ENCODE measurements around the gene CYP2A7.
A peak's percentile ranks its signal among the peaks of the same experiment; 100 is the strongest.
"Not testable (repeated sequence)": the region's sequence is repeated elsewhere in the genome, so short reads cannot be mapped to it uniquely, and the experiment has no call there.

The CYP2A7 gene

GRCh38 chr19:40882062-40882461, at the start of gene CYP2A7:
Gene CYP2A7 (minus strand): TSS chr19:40882231. CDS start chr19:40882210, 21 bp downstream.
- not testable (repeated sequence) for DNase-seq

DNA sequence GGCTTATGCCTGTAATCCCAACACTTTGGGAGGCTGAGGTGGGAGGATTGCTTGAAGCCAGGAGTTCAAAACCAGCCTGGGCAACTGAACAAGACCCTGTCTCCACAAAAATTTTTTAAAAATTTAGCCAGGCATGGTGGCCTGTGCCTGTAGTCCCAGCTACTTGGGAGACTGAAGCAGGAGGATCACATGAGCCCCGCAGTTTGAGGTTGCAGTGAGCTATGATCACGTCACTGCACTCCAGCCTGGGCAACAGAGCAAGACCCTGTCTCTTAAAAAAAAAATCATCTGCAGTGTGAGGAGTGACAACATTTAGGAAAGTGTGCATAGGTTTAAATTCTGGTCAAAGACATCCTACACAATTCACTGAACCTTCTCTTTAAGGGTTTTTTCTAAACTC, 48.8 kb upstream of the CYP2A7 start:
- not testable (repeated sequence) for DNase-seq

- not testable (repeated sequence) for DNase-seq
Measured at GRCh38 chr19:40929942-40930341, 47.9 kb upstream of the CYP2A7 start.

- DNase-seq = no peak
Measured at GRCh38 chr19:40928850-40929249, 46.8 kb upstream of the CYP2A7 start.

DNA sequence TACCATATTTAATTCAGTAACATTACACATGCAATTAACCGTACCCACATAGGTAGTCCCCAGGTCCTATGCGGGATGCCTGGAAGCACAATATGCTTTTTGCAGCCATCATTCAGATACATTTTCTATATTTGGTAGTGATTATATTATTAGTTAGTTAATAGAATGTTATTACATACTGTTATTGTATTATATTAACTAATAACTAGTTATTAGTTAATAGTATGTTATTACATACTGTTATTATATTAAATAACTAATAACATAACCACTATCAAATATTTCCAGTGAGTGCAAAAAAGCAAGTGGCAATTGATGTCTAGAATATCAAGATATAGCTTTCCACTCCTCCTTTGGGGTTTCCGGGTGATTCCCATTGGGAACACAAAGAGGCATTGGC, 45.5 kb upstream of the CYP2A7 start:
- no peak for DNase-seq

- not testable (repeated sequence) for DNase-seq
Measured at GRCh38 chr19:40926276-40926675, 44.2 kb upstream of the CYP2A7 start.

DNA sequence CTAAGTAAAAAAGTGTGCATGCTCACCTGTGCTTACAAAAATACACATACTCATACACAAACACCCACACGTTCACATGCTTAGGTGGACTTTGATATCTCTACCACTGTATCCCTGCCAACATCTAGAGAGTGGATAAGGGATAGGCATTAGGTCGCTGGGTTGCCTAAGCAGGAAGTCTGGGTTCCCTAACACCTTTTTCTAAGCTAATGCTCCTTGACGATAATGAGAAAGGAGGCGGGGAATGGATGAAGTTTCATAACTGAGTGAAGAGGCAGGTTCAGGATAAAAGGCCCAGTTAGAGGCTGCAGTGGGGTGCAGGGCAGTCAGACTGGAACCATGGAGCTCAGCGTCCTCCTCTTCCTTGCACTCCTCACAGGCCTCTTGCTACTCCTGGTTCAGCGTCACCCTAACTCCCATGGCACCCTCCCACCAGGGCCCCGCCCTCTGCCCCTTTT, 41.9 kb upstream of the CYP2A7 start:
- no peak for DNase-seq

DNA sequence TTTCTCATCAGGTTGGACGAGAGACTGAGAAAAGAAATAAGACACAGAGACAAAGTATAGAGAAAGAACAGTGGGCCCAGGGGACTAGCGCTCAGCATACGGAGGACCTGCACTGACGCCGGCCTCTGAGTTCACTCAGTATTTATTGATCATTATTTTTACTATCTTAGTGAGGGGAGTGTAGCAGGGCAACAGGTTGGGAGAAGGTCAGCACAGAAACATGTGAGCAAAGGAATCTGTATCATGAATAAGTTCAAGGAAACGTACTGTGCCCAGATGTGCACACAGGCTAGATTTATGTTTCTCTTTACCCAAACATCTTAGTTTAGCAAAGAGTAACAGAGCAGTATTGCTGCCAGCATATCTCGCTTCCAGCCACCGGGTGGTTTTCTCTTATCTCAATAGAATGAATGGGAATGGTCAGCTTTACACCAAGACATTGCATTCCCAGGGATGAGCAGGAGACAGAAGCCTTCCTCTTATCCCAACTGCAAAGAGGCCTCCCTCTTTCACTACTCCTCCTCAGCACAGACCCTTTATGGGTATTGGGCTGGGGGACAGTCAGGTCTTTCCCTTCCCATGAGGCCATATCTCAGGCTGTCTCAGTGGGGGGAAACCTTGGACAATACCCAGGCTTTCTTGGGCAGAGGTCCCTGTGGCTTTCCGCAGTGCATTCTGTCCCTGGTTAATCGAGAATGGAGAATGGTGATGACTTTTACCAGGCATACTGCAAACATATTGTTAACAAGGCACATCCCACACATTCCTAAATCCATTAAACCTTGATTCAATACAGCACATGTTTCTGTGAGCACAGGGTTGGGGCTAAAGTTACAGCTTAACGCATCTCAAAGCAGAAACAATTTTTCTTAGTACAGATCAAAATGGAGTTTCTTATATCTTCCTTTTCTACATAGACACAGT, 40.5 kb upstream of the CYP2A7 start:
- DNase-seq = not testable (repeated sequence)

GRCh38 chr19:40921005-40921897, 39.2 kb upstream of the CYP2A7 start:
- DNase-seq = no peak

DNA sequence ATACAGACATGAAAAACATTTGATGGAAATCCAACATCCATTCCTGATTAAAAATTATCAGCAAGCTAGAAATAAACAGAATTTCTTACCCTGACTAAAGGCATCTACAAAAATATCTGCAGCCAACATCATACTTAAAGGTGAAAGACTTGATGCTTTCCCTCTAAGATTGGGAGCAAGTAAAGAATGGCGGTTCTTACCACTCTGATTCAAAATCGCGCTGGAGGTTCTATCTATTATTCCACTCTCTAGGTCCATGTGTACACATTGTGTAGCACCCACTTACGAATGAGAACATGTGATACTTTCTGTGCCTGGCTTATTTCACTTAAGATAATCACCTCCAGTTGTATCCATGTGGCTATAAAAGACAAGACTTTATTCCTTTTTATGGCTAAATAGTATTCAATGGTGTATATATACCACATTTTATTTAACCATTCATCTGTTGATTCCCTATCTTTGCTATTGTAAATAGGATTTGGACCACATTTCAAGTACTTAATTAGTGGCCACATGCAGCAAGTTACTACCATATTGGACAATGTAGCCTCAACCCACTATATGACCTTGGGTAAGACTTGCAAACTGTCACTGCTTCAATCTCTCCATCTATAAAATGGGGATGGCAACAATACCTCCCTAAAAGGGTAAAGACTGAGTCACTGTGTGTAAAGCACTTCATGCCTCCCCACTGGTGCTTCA, 38.4 kb upstream of the CYP2A7 start:
- no peak for DNase-seq

DNA sequence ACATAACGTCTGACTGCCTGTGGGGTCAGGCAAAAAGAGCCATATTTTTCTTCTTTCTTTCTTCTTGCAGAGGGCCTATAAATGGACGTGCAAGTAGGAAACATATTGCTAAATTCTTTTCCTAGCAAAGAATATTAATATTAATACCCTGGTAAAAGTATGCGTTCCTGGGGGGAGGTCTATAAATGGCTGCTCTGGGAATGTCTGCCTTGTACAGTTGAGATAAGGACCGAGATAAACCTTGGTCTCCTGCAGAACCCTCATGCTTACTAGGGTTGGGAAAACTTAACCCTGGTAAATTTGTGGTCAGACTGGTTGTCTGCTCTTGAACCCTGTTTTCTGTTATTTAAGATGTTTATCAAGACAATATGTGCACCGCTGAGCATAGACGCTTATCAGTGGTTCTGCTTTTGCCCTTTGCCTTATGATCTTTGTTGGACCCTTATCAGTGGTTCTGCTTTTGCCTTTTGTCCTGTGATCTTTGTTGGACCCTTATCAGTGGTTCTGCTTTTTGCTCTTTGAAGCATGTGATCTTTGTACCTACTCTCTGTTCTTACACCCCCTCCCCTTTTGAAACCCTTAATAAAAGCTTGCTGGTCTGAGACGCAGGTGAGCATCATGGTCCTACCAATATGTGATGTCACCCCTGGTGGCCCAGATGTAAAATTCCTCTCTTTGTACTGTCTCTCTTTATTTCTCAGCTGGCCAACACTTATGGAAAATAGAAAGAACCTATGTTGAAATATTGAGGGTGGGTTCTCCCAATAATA, 37.7 kb upstream of the CYP2A7 start:
- DNase-seq = not testable (repeated sequence)

- not testable (repeated sequence) for DNase-seq
Measured at GRCh38 chr19:40918303-40918702, 36.3 kb upstream of the CYP2A7 start.

DNA sequence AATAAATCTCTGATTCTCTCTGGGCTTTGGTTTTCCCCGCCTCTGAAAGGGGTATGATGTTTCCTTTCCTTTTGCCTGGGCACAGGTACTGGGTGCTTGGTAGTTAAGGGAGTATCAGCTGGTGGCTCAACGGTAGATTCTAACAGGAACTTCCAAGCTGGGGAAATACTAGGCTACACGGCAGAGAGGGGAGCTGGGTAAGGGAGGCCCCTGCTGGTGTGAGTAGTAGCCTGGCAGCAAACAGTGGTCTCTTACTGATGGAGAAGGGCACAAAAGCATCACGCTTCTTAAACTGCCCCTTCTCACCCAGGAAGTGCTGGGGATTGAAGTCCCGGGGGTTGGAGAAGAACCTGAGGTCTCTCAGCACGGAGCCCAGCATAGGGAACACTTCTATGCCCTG, 26.9 kb upstream of the CYP2A7 start:
- no peak for DNase-seq

DNA sequence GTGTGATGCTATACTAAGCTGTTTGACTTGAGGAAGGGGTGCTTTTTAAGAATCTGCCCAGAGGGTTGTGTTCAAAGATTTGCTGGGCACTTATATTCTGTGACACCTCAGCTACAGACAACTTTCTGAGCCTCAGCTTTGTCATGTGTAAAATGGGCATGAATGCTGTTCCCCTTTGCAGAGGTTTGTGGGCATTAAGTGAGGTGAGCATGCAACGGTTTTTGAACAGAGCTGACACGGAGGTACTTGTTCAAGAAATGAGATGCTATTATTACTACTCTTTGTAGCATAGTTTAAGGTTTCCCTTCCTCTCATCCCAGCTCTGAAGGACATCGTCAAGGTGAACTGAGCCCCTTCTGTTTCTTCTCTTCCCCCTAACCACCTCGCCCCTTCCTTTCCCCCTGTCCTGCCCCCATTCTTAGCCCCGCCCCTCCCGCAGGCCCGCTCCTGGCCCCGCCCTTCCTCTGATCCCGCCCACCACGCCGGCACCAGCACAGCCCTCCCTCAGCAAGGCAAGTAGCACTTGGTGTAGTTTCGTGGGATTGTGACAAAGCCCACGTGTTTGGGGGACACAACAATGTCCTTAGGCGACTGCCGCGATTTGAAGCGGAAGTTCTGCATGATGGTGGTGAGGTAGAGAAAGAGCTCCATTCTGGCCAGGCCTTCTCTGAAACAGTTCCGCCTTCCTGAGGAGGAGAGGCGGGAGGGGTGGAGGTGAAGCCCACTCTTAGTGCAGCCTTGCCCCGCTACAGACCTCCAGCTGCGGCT, 26.1 kb upstream of the CYP2A7 start:
- peak; percentile 46 for DNase-seq

GRCh38 chr19:40906512-40906911, 24.5 kb upstream of the CYP2A7 start:
- no peak for DNase-seq

- DNase-seq = not testable (repeated sequence)
Measured at GRCh38 chr19:40904673-40905156, 22.7 kb upstream of the CYP2A7 start.

DNA sequence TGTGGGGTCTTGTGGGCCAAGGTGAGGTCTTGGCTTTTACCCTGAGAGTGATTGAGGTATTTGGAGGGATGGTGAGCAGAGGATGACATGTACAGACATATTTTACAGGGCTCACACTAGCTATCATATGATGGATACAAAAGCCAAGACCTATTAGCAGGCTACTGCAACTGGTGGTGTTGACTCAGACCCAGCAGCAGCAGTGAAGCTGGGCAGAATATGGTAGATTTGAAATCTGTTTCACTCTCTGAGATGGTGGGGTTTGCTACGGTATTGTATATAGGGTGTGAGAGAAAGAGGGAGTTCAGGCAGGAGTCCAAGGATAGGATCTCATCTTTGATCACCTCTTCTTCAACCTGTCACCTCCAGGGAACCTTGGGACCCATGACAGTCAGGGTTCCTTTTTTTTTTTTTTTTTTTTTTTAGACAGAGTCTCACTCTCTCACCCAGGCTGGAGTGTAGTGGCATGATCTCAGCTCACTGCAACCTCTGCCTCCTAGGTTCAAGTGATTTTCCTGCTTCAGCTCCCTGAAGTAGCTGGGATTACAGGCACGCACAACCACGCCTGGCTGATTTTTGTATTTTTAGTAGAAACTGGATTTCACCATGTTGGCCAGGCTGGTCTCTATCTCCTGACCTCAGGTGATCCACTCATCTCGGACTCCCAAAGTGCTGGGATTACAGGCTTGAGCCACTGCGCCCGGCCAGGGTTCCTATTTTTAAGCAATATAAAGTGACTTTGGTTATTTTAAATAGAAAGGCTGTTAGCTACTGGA, 20.1 kb upstream of the CYP2A7 start:
- not testable (repeated sequence) for DNase-seq

- DNase-seq = not testable (repeated sequence)
Measured at GRCh38 chr19:40900521-40900920, 18.5 kb upstream of the CYP2A7 start.

DNA sequence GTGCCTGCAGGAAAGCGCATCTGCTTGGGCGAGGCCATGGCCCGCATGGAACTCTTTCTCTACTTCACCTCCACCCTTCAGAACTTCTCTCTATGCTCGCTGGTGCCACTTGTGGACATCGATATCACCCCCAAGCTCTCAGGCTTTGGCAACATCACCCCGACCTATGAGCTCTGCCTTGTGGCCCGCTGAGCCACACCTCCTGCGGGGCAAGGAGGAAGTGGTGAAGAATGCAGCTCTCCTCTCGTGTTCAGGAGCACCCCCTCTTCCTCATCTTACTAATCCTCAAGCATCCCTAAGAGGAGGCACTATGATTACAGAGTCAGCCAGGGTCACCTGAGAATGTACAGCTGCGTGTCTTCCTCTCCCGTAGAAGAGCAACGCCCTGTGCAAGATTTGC, 17.9 kb upstream of the CYP2A7 start:
- peak; percentile 11 for DNase-seq
